HEK293T (cell line): ENCODE data around the gene ARSA.

Experiments used
- ELF4 ChIP-seq: fragments of 450-650 bp; IDR thresholded peaks from 2 replicates; pipeline ENCODE4 v1.6.1; 2017; ENCODE audit warnings: antibody characterized with exemption
- HDGF ChIP-seq: fragments of 450-650 bp; IDR thresholded peaks from 2 replicates; pipeline ENCODE4 v1.6.1; 2017; ENCODE audit warnings: antibody characterized with exemption, borderline replicate concordance
- TARDBP ChIP-seq: fragments of 450-650 bp; IDR thresholded peaks from 2 replicates; pipeline ENCODE4 v1.6.1; 2016

GRCh38 chr22:50622723-50623327 is 5.1 kb downstream of the ARSA start:
- no peak for TF ChIP-seq HDGF
- TF ChIP-seq ELF4, result no peak
- no peak for TF ChIP-seq TARDBP
